Muscle of back (tissue), 11 donors: ENCODE data around the gene MAD2L1BP. TPM values are rescaled to one million over a fixed set of nuclear protein-coding genes. Genes with fewer than 3 reads are reported as not detected.
A peak's percentile ranks its signal among the peaks of the same experiment; 100 is the strongest.
"Not testable (repeated sequence)": the region's sequence is repeated elsewhere in the genome, so short reads cannot be mapped to it uniquely, and the experiment has no call there.

ENCODE experiments used
- DNase-seq, 3 donors: peaks; one replicate each; pipeline versions ENCODE4 v3.0.0 to v3.0.0-alpha.2; 2013
- polyA plus RNA-seq, 10 donors: library from polyadenylated mRNA; unstranded; fragments of 120-200 nt; gene quantifications; one replicate each; pipeline ENCODE4 v1.2.1, GENCODE V29; 2013; ENCODE audit not compliant: insufficient read length in 10 of 10

Gene MAD2L1BP
- polyA plus RNA-seq, 10 donors, result 16.0 to 19.8 (median 17.4) TPM

DNA sequence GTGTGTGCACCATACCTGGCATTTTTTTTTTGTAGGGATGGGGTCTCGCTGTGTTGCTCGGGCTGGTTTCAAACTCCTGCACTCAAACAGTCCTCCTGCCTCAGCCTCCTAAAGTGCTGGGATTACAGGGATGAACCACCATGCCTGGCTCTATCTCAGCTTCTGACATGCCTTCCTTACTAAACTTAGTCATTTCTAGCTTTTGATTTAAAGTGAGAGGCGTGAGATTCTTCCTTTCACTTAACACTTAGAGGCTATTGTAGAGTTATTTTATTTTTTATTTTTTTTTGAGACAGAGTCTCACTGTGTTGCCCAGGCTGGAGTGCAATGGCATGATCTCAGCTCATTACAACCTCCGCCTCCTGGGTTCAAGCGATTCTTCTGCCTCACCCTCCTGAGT lies 27.3 kb downstream of the MAD2L1BP start:
- not testable (repeated sequence) for DNase-seq

DNA sequence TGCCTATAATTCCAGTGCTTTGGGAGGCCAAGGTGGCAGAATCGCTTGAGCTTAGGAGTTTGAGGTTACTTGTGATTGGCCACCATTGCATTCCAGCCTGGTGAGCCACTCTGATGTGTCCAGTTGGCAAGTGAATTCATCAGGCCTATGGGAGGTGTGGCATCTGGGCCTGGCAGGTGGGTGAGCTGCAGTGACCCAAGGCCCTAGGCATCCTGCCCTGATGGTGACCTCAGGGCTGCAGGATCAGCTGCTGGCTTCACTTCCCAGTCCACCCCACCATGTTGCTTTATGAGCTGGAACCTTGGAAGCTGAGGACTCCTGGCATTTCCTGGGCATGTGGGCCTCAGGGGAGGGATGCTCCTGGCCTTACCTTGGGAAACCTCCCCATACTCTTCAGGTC lies 29.7 kb downstream of the MAD2L1BP start:
- DNase-seq, result no peak

DNA sequence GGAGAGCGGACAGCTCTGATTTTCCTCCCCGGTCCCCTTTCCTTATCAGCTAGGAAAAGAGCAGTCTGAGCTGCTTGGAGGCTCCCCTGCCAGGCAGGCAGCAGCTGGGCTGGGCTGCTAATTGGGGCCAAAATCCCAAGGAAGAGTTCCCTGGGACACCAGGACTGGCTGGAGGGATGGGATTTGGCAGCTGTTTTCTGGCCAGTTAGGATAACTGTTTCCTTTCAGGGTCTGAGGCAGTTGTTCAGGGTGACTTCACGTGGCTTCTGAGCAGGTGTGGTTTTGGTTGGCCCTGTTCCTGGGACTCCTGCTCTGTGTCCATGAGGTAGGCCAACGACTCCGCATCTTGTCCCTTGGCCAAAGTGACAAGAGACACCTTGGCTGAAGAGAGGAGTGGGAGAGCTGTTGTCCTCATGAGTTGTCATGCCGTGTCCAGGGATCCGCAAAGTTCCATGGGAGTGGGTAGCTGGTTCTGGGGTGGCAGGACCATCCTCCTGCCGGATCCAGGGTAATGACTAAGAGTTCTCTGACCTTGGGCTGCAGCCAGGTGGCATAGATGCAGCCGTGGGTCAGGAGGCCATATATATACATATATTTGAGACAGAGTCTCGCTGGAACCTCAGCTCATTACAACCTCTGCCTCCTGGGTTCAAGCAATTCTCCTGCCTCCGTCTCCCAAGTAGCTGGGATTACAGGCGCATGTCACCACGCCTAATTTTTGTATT lies 30.7 kb downstream of the MAD2L1BP start:
- peak in 1 of 3 donors; percentile 57 for DNase-seq

DNA sequence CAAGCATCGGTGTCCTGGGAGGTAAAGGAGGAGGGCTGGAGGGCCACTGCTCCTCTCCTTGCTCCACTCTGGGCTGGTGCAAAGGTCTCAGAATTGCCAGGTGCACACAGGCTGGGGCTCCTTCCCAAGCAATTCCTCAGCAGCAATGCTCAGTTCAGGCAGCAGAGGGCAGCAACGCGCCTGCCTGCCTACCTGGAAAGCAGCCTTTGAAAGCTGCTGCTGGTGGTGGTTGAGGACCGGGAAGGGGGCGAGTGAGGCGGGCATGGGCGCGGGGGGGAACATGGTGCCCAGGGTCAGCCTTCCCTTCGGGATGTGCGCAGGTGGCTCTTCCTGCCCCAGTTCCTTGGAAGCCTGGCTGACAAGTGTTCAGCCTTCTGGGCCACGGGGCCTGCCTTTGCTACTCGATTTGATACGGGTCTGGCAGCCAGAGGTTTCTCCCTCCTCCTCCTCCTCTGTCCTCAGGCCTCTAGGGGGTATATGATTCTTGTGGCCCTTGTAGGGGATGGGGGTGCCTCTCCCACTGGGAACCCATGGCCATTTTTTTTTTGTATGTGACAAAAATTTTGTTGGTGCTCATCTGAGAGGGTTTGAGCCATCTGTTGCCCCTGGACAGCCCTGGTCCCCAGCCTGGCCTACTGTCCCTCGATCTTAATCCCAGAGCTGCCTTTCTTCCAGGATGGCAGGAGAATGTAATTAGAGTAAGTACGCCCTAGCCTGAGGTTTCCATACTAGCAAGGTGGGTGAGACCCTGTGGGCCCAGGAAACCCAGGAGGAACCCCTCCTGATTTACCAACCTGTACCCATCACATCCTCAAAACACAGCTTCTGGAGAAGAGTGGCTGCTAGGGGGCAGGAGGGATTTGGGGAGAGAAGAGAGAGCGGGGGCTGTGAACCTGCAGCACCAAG lies 31.9 kb downstream of the MAD2L1BP start:
- DNase-seq, result peak; percentile 72 to 94 (median 79)

DNA sequence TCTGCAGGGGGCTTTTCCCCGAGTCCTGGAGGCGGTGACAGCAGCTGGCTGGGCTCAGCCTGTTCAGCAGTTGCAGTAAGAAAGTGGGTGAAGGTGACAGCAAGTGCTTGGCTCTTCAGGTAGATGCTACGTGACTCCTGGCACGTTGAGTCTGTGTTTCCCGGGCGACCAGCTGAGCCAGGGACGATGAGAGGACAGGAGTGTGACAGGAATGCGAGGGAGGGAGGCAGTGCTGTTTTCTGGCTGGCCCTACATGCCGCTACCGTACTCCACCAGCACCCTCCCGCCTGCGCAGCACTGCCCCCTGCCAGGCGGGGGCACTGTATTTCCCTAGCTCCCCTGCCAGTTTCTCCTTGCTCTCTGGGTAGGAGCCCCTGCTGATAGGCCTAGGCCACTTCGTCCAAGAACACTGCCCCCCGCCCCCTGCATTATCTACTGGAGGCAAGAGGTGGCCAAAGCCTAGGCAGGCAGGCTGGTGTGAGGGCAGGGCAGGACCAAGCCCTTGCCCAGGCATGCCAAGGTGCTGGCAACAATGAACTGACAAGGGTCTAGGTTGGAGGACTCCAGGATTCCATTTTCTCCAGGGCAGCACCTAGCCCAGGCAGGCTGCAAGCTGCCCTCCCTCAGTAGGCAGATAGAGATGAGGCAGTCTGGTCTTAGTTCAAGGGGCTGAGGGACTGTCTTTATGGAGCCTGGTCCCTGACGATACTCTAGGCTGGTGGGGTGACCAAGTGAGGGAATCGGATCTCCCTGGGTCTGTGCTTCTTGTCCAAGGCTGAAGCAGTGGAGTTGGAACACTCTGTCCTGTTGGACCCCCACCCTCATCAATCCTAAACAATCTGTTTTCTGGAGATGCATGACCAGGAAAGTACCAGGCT lies 32.8 kb downstream of the MAD2L1BP start:
- peak in 1 of 3 donors; percentile 75 for DNase-seq

DNA sequence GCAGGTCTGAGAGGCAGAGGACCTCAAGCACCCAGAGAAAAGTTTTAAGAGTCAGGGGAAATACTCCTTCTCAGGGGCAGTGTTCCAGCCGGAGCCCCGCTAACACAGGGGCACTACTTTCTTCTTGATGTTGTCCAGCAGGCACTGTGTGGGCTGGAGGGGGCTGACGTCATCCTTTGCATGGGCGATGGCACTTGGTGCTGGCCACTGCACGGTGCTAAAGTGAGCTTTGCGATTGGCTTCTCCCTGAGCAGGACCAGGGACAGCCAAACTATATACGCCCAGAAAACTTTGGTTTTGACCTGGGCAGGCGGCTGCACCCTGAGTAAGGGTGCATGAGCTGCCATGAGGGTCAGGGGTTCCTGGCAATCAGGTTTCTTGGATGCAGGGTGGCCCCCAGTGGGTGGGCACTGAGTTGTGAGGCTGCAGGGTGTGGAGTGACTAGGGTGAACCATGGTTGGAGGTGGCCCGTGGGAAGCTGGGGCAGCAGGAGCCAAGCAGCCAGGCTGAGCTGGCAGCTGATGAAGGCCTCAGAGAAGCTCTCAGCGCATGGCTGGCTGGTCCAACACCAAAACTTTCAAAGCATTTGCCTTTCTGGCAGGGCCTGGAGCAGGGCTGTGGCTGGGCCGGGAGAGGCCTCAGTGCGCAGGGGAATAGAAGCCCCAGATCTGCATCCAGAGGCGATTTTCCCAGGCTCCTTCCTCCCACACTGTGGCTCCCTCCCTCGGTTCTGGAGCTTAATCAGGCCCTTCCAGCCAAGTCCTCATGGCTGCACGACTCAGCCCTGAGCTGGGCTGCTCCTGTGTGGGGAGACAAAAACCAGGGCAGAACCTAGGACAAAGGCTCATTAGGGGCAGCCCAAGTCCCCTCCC lies 33.6 kb downstream of the MAD2L1BP start:
- peak in 2 of 3 donors; percentile 69 to 91 for DNase-seq

DNA sequence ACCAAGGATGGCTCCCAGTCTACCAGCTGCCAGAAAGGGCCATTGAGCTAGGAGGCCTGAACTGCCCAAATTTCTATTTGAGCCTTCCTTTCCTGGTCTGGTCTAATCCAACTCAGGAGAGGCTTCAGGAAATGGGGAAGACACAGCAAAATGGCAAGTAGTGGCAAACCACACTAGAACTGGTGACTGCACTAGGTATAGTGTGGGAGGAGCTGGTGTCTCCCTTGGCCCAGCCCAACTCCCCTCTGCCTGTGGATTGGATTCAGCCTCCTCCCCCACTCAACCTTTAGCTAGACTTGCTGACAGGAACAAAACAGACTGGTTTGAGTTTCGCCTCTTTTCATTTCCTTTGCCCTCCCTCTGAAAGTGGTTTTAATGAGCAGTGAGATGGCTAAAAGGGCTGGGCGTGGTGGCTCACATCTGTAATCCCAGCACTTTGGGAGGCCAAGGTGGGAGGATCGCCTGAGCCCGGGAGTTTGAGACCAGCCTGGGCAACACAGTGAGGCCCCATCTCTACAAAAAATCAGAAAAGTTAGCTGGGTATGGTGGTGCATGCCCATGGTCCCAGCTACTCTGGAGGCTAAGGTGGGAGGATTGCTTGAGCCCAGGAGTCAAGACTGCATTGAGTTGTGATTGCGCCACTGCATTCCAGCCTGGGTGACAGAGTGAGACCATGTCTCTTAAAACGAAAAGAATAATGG lies 34.4 kb downstream of the MAD2L1BP start:
- DNase-seq, result no peak

DNA sequence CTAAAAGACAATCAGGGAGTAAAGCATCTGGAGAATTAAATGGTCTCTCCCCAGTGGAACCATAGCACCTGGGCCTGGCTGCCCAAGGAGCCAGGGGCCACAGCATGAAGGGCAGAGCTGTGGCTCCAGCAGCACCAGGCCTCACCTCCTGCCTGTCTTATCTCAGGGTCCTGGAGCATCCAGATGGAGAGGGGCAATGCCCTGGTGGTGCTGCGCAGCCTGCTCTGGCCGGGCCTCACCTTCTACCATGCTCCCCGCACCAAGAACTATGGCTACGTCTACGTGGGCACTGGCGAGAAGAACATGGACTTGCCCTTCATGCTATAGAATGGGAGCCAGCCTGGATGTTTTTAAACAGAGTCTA lies 35.0 kb downstream of the MAD2L1BP start:
- DNase-seq, result no peak

DNA sequence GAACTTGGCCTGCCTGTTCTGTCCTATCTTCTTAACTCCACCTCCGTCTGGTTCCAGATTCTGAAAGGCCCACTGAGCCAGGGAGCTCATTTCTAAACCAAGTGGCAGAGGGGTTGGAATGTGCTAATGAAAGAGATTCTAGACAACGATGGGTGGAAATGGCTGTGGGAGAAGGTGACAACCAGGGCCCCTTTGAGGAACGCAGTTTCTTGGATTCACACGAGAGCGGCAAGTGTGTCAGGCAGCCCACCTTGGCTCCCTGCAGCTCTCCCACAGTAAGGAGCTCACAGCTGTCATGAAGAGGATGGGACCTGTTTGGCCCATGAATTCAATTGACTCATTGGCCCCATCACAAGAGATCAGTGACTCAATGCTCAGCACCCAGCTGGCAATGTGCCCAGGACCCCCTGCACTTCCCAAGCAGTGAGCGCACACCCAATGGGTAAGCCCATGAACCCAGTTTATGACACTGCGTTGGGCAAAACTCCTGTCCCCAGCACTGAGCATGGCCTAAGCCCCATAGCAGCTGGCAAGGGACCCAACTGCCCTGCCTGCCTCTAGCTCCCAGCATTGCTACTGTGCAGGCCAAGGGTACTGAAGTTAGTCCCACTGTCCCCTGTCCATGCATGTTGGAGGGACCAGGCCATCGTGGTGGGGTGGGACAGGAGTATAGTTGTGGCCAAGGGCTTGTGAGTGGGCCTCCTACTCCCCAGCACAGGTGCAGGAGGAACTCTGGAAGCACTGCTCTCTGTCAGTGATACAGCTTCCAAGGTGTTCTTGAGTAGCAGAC lies 35.6 kb downstream of the MAD2L1BP start:
- DNase-seq, result peak in 1 of 3 donors; percentile 18

DNA sequence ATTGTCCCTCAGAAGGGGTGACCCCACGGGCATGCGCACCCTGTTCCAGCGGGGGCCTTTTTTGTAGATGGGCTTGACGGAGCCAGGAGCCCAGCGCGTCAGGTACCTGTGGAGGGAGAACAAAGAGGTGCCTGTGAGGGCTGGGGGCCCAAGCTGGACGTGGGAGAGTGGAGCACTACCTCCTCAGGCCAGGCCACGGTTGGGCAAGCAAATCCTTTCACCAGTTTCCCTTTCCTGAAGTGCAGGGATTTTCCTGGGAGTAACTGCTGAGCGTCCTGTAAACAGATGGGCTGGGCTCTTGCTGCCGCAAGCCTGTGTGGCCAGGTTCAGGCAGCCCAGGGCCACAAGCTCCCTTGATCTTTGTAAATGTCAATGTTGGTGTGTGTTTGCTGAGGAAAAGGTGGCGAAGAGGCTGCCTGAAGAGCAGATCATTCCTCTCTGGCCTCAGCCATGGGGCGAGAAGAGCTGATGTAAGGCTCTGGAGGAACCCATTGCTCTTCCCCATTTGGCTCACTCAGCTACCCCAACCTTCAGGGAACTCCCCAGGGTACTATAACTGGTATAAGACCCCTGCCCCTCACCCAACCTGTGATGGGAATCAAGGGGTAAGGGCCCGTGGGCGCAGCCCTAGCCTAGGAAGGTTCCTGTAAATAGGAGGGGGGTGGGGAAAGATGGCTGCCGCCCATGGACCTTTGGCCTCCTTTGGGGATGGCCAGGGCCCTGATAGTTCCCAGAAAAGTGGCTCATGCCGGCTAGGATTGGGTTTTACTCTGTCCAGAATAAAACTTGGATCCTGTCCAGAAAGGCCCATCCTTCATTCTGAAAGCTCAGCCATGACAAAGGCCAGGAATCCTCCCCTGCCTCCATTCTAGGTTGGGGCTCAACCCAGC lies 36.4 kb downstream of the MAD2L1BP start:
- peak in 1 of 3 donors; percentile 20 for DNase-seq

DNA sequence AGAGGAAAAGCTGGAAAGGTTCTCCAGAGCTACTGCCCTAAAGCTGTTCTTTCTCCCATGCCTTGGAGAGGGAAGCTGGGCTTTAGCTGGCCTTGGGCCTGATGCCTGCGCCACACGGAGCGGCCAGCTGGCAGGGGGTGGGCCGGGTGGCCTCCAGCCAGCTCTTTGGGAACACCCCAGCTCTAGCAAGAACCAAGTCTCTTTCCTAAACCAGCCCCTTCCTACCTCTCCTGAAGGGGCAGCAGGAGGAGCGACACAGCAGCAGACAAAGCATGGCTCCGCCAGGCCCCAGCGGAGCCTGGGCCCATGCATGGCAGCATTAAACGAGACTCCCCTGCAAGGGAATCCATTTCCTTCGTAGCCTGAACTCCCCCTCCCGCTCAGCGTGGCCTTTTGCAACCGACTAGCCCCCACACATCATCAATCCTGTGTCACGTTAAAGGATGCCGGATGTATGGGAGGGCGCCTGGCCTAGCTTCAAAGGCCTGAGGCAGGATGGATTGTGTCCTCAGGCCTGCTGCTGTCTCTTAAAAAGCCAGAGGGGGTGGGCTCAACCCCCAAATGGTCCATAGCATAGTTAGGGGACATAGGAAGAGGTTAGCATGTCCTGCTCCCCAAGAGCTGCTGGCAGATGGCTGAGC lies 37.9 kb downstream of the MAD2L1BP start:
- peak in 1 of 3 donors; percentile 64 for DNase-seq

DNA sequence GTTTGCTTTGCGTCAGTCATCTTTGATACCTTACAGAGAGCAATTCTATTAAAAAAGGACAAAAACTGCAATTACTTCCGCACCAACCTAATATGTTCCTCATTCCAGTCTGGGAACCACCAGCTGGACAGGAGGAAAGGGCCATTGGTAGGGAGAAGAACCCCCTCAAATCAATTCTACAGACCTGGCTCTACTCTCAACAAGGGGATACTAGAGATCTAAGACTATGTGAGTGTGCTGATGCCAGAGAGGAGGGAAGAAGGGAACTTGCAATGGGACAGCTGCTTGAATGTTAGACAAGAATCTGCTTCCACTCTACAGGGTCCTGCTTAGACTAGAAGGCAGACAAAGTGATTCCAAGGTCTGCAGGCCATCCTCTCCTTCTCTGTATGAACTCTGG lies 38.7 kb downstream of the MAD2L1BP start:
- DNase-seq, result no peak

DNA sequence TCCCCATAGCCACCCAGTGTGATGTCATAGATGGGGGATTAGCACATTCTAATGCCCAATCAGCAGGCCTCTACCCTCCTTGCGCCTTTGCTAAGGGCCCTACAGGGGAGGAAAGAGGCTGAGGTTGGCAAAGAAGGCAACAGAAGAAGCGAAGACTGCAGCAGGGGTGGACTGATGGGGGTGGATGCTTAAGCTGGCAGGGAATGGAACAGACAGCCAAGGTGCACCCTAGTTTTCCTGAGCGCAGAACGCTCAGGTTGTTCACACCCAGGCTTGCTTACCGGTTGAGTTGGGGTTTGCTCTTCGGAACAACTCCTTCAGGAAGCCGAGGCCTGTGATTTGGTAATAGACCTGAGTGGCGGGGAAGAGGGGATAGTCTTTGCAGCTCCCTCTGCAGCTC lies 39.3 kb downstream of the MAD2L1BP start:
- no peak for DNase-seq

DNA sequence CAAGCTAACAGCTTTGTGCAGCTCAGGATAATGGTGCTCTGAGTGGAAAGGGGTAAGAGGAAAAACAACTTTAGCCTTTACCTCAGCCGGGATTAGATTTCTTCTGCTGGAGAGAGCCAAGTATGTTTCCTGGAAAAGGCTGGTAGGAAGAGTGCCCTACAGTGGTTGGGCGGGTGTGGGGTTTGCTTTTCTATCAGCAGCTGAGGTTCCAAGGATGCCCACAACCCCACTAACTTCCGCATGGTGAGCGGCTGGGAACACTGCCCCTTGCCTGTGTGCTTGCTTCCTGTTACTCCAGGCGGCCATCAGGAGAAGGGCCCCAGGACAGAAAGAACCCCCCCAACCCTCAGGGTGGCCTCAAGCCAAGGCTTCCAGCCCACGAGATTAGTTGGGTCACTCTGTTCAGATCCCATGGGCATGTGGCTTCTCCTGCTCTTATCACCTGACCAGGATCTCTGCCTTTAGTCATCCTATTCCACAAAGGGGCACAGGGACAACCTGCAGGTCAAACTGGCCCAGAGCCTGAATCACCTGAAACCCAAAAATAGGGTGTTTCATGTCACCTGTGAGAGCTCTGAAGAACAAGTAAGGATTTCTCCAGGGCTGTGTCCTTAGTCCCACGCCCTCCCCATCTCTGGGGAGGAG lies 41.4 kb downstream of the MAD2L1BP start:
- no peak for DNase-seq

DNA sequence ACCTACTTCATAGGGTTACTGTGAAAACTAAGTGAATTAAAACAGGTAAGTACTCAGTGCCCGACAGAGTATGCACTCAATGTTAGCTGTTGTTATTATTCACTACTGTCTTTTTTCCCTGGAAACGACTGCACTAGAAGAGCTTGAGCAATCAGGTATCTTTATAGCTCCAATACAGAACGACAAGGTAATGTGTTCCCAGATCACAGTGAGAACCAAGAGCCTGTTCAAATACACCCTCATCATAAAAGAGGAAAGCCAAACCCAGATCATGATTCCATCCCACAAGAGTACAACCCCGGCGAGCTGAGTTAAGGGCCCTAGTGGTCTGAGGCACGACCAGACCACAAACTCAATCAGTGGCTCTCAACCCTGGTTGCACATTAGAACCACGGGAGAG lies 42.1 kb downstream of the MAD2L1BP start:
- DNase-seq, result no peak

DNA sequence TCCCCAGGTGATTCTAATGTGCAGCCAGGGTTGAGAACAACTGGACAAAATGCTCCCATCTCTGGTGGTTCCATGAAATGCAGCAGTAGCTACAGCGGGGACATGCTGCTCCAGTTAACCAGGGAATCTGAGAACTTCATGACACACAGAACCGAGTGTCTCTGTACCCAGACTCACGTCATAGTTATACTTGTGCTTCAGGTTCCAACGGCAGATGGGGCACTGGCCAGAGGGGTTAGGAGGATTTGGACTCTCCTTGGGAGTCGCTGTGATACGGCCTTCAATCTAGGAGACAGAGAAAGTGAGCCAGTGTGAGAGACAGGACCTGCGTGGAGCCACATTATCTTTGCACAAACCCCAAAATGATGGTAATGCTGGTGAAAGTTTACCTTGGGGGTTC lies 42.7 kb downstream of the MAD2L1BP start:
- DNase-seq, result no peak

DNA sequence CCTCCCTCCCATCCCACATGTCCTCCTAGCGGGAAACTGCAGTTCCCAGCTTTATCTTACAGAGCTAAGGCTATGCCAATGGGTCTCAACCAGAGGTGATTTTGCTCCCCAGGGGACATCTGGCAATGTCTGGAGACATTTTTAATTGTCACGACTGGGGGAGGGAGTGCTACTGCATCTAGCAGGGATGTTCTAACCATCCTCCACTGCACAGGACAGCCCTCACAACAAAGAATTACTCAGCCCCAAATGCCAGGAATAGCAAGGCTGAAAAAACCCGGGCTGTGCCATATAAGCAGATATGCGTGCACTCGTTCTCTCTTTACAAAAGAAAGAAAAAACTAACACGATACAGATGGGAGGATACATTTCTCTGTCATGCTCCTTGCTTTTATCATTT lies 43.4 kb downstream of the MAD2L1BP start:
- no peak for DNase-seq
